ENCODE results near the gene FZD1. TPM values are rescaled to one million over a fixed set of nuclear protein-coding genes. Genes with fewer than 3 reads are reported as not detected.

Gene FZD1
- total RNA-seq, 1 experiment from 2014 or later = 0.61 TPM

DNA sequence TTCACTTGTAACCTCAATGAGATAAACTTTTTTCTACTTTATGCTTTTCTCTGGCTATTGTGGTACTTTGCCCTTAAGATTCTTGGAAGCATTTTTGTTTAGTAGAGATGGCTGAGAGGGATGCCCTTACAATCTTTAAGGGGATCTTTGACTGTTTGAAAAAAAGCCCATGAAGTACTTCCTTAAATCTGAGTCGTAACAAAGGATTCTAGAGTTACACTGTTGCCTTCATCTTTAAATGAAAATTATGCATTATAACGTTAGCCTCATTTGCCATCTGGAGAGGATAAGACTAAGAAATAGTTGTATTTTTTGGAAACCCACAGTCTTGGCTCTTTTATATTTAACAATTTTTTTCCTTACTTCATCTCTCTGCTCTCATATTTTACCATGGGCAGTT lies 37.8 kb upstream of the FZD1 start:
- Histone ChIP-seq H4K20me1 (ENCODE audit: control insufficient read depth, insufficient read depth, insufficient read length) (no peaks in the 10 kb centered on the region), H3T11ph (ENCODE audit: low read length) (no peak overlapping the region), H3K27me3 (ENCODE audit: insufficient read depth, low read length) (no peaks in the 10 kb centered on the region), H3K56ac (ENCODE audit: insufficient read length, low read depth, low read length) (no peak overlapping the region), H3K14ac (ENCODE audit: insufficient read depth, low read length) (no peak overlapping the region), H3K79me2 (ENCODE audit: insufficient read depth, low read length) (no peaks in the 10 kb centered on the region), H4K5ac (ENCODE audit: insufficient read length, low read depth, low read length) (no peak overlapping the region), H2BK20ac (ENCODE audit: low read depth, low read length, poor library complexity, severe bottlenecking) (no peak overlapping the region), H3K27ac (ENCODE audit: insufficient read length, low read depth, low read length) (no peak overlapping the region), H2BK5ac (ENCODE audit: insufficient read length, low read length) (no peak overlapping the region), H3K23me2 (ENCODE audit: insufficient read length, low read depth, low read length, poor library complexity, severe bottlenecking) (no peaks in the 10 kb centered on the region), H3K9me3 (ENCODE audit: control insufficient read depth, low read depth, low read length) (no peaks in the 10 kb centered on the region), H3K18ac (ENCODE audit: insufficient read length, low read depth, low read length) (no peak overlapping the region), H4K91ac (ENCODE audit: insufficient read length, low read depth, low read length) (no peak overlapping the region), H2BK15ac (ENCODE audit: low read depth, low read length) (no peak overlapping the region), H2AK5ac (ENCODE audit: insufficient read length, low read length) (no peak overlapping the region), H3K23ac (ENCODE audit: insufficient read length, low read depth, low read length) (no peak overlapping the region), H3K4me2 (ENCODE audit: insufficient read depth, insufficient read length, low read length) (no peak overlapping the region), H3K4me1 (ENCODE audit: insufficient read depth, low read length) (no peaks in the 10 kb centered on the region), H2BK12ac (ENCODE audit: insufficient read length, low read depth, low read length) (no peak overlapping the region), H3K9ac (ENCODE audit: extremely low read depth, insufficient read length, low read length) (no peak overlapping the region), H2BK120ac (ENCODE audit: low read depth, low read length, poor library complexity, severe bottlenecking) (no peak overlapping the region), H4K8ac (replicated peaks; ENCODE audit: insufficient read length, low read depth, low read length) (no peak overlapping the region), H2AFZ (ENCODE audit: low read length) (no peak overlapping the region), H3K4ac (ENCODE audit: low read depth, low read length) (no peak overlapping the region), H3K79me1 (ENCODE audit: insufficient read depth, low read depth, low read length, poor library complexity, severe bottlenecking) (no peaks in the 10 kb centered on the region)
- peaks cover 6 to 12% of the 10 kb centered on the region in 2 experiments for H3K4me1 Mint-ChIP-seq
- no peak overlapping the region for H3K4me3 Mint-ChIP-seq
- no peak for DNase-seq
- WGBS (ENCODE audit: extremely low coverage, insufficient read length, low lambda C conversion rate) = no CpG with 5 or more reads among the region's 2 CpGs
- H3K27me3 Mint-ChIP-seq (ENCODE audit: low read depth) = peaks cover 4% of the 10 kb centered on the region; the same call in 1 of the 2 replicates
- TF ChIP-seq, protein P1, sequence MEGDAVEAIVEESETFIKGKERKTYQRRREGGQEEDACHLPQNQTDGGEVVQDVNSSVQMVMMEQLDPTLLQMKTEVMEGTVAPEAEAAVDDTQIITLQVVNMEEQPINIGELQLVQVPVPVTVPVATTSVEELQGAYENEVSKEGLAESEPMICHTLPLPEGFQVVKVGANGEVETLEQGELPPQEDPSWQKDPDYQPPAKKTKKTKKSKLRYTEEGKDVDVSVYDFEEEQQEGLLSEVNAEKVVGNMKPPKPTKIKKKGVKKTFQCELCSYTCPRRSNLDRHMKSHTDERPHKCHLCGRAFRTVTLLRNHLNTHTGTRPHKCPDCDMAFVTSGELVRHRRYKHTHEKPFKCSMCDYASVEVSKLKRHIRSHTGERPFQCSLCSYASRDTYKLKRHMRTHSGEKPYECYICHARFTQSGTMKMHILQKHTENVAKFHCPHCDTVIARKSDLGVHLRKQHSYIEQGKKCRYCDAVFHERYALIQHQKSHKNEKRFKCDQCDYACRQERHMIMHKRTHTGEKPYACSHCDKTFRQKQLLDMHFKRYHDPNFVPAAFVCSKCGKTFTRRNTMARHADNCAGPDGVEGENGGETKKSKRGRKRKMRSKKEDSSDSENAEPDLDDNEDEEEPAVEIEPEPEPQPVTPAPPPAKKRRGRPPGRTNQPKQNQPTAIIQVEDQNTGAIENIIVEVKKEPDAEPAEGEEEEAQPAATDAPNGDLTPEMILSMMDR (conservative IDR thresholded peaks at IDR 0.05) = no peak
- no peak overlapping the region for H3K27ac Mint-ChIP-seq
- H3K36me3 Mint-ChIP-seq (ENCODE audit: insufficient read depth in 1 of 3, low read depth in 3 of 3) = peaks cover 0 to 4% (median 0%) of the 10 kb centered on the region in 3 experiments; a peak in 2 of 7 replicates
- peaks cover 6 to 8% of the 10 kb centered on the region in 2 experiments; a peak in 2 of 5 replicates for H3K9me3 Mint-ChIP-seq
